Cardiac muscle cell (in vitro differentiated cells and primary cell): ENCODE data around the gene SMYD4. TPM values are rescaled to one million over a fixed set of nuclear protein-coding genes. Genes with fewer than 3 reads are reported as not detected.
"Not testable (repeated sequence)": the region's sequence is repeated elsewhere in the genome, so short reads cannot be mapped to it uniquely, and the experiment has no call there.

Experiments
- DNase-seq, 2 donors: peaks; one replicate each; pipeline versions ENCODE4 v3.0.0 to v3.0.0-alpha.2; 2010 to 2017; ENCODE audit warnings: low read depth in 1 of 2, low spot score in 1 of 2
- H3K27ac ChIP-seq: fragments of 200-600 bp; sonication (generic); 2 replicates; pipeline ENCODE4 v1.5.1; 2016
- H3K27me3 ChIP-seq: fragments of 200-600 bp; sonication (generic); 2 replicates; pipeline ENCODE4 v1.6.0; 2016; ENCODE audit warnings: control low read depth
- H3K36me3 ChIP-seq: fragments of 200-600 bp; sonication (generic); 2 replicates; pipeline ENCODE4 v1.5.1; 2016; ENCODE audit warnings: control low read depth
- H3K4me1 ChIP-seq: fragments of 200-600 bp; sonication (generic); 2 replicates; pipeline ENCODE4 v1.8.1; 2017; ENCODE audit warnings: low read depth, mild to moderate bottlenecking, mixed run types
- H3K4me3 ChIP-seq: fragments of 200-600 bp; sonication (generic); 2 replicates; pipeline ENCODE4 v1.5.1; 2016; ENCODE audit warnings: mild to moderate bottlenecking
- H3K9me3 ChIP-seq: fragments of 200-600 bp; sonication (generic); 2 replicates; pipeline ENCODE4 v1.5.1; 2017; ENCODE audit warnings: low read depth, mild to moderate bottlenecking, control low read depth
- CTCF ChIP-seq: IDR thresholded peaks from 2 replicates; pipeline ENCODE4 v1.5.1; 2012; ENCODE audit warnings: low read depth, mild to moderate bottlenecking, low read length
- polyA plus RNA-seq: library from polyadenylated mRNA; unstranded; fragments of >200 nt; fragmentation: Nextera tagmentation; extraction: Ambion mirVana; gene quantifications from 2 replicates; pipeline ENCODE4 v1.2.1, GENCODE V29; 2016
- total RNA-seq: library from RNA; depleted of rRNA; stranded (reverse); fragments of >200 nt; gene quantifications from 2 replicates; pipeline ENCODE4 v1.2.3, GENCODE V29; 2016

Gene SMYD4
- total and polyA plus RNA-seq, 2 experiments from 2014 or later = 19.2 to 24.2 TPM

GRCh38 chr17:1743088-1743439 lies 86.6 kb downstream of the SMYD4 start:
- TF ChIP-seq CTCF = no peak
- Histone ChIP-seq H3K36me3 (no peaks in the 10 kb centered on the region), H3K27ac (peak overlapping the region; percentile 34), H3K27me3 (no peaks in the 10 kb centered on the region), H3K4me1 (no peaks in the 10 kb centered on the region), H3K9me3 (no peaks in the 10 kb centered on the region), H3K4me3 (no peak overlapping the region)
- no peak for DNase-seq

GRCh38 chr17:1742371-1743087 lies 87.2 kb downstream of the SMYD4 start, which contains the start of gene SERPINF2:
SERPINF2 (plus strand) TSS chr17:1742871; CDS start chr17:1744996, 2,125 bp downstream.
- Histone ChIP-seq H3K4me1 (no peaks in the 10 kb centered on the region), H3K36me3 (no peaks in the 10 kb centered on the region), H3K9me3 (no peaks in the 10 kb centered on the region), H3K27ac (peak within 1 kb of the TSS; percentile 34), H3K27me3 (no peaks in the 10 kb centered on the region), H3K4me3 (no peak within 1 kb of the TSS)
- no peak for DNase-seq
- no peak for TF ChIP-seq CTCF

- DNase-seq, H3K9me3 ChIP-seq, H3K36me3 ChIP-seq, H3K4me1 ChIP-seq, H3K27ac ChIP-seq, H3K4me3 ChIP-seq, H3K27me3 ChIP-seq: not testable (repeated sequence)
These were observed 87.8 kb downstream of the SMYD4 start for GRCh38 chr17:1741899-1742298.

DNA sequence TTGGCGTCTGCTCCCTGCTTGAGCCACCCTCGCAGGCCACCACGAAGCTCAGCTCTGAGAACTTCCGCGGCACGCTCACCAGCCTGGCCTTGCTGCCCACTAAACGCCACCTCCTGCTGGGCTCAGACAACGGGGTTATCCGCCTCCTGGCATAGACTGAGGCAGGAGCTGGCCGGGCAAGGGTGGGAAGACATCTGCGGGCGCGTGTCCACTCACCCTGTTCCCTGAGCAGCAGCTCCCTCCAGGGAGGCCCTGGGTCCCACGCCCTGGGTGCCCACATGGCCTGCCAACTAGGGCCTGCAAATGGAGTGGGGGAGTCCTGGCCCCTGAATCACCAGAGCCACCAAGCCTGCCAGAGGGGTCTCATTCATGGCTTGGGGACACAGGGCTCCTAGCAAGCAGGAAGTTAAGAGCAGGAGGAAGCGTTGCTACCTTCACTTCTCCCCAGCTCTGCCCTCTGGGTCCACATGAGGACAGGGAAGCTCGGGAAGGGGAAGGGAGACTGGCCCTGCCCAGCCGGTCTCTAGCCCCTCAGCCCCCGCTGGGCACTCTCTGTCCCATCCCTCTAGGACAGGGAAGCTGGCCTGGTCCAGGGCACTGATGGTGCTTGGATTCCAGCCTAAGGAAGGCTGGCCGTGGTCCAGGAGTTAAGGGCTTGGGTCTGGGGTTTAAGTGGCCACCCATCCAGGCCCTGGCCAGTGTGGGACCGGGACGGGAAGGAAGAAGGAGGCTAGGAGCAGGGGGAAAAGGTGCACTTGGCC lies 92.0 kb downstream of the SMYD4 start:
- H3K4me1 ChIP-seq = peaks cover 7% of the 10 kb centered on the region
- H3K36me3 ChIP-seq = no peaks in the 10 kb centered on the region
- H3K4me3 ChIP-seq = no peak overlapping the region
- H3K27ac ChIP-seq = no peak overlapping the region
- H3K27me3 ChIP-seq = no peaks in the 10 kb centered on the region
- no peak for TF ChIP-seq CTCF
- DNase-seq = no peak
- H3K9me3 ChIP-seq = no peaks in the 10 kb centered on the region

GRCh38 chr17:1736348-1737281 lies 93.1 kb downstream of the SMYD4 start:
- Histone ChIP-seq H3K27ac (peak overlapping the region; percentile 88), H3K36me3 (no peaks in the 10 kb centered on the region), H3K9me3 (no peaks in the 10 kb centered on the region), H3K27me3 (no peaks in the 10 kb centered on the region), H3K4me1 (peaks cover 7% of the 10 kb centered on the region), H3K4me3 (no peak overlapping the region)
- DNase-seq = peak in 1 of 2 donors; percentile 93
- no peak for TF ChIP-seq CTCF
